GM20431 (cell line): ENCODE measurements around the gene ACAT2.
"Not testable (repeated sequence)": the region's sequence is repeated elsewhere in the genome, so short reads cannot be mapped to it uniquely, and the experiment has no call there.

Experiments used
- in situ Hi-C: fragments of 300-500 bp; cut with MseI, MboI; formaldehyde crosslinking; loops from one replicate; pipeline ENCODE4 v1.15.0; 2020; ENCODE audit warnings: low sequenced_read_pairs; ENCODE audit not compliant: unreplicated experiment

The ACAT2 gene

DNA sequence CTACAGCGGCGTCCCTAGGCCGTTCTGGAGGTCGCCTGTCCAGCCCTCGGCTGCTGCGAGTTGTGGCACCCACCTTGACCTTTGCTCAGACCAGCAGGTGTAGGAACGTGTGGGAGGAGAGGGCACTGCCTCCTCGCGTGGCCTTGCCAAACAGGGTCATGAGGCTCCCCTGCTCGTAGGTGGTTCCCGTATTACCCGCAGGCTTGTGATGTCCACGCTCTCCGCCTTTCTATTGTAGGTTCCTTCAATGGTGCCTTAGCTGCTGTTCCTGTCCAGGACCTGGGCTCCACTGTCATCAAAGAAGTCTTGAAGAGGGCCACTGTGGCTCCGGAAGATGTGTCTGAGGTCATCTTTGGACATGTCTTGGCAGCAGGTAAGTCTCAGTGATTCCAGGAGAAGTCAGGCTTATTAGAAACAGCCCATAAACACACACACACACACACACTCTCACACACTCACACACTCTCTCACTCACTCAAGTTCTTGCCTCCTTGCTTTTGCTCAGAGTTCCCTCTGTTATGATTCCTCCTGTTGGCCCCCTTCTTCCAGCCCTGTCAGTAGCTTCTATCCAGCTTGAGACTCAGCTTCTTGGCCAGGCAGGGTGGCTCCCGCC is 942 bp downstream of the ACAT2 start:
- in situ Hi-C loops: no loop called here

DNA sequence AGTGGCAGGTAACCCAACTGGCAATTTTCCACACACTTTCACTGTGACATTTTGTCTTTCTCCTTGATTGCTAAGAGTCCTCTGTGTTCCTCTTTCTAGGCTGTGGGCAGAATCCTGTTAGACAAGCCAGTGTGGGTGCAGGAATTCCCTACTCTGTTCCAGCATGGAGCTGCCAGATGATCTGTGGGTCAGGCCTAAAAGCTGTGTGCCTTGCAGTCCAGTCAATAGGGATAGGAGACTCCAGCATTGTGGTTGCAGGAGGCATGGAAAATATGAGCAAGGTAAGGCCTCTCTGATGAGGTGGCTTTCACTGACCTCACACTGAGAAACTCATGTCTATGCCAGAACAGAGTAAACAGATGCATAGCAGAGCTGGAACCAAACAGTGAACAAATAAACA is 5.1 kb downstream of the ACAT2 start:
- in situ Hi-C loops: no loop called here

DNA sequence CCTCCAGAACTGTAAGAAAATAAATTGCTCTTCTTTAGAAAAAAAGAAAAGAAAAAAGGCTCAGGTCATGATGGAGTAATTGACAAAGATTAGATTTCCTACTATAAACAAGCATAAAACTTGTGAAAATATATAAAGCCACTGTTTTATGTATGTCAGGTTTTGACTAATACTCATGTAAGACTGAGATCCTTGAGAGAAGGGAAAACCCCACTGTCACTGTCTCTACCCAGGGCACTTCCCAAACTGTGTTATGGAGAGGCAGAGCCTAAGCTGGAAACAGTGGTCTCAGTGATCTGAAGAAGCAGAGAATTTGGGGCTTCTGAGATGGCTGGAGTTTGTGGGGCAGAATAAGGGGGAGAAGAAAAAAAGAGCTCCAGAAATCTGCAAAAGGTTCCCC is 7.6 kb downstream of the ACAT2 start:
- in situ Hi-C loops: no loop called here

DNA sequence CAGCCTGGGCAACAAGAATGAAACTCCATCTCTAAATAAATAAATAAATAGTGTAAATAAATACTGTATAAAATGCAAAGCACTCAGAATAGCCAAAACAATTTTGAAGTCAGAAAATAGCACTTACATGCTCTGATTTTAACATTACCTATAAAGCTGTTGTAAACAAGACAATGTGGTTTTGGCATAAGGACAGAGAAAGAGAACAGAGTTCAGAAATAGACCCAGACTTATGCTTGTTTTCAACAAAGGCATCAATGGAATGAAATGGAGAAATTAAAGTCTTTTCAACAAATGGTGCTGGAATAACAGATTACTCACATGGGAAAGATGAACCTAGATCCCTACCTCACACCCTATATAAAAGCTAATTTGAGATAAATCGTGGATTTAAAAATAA is 10.4 kb downstream of the ACAT2 start:
- in situ Hi-C loops: no loop called here

DNA sequence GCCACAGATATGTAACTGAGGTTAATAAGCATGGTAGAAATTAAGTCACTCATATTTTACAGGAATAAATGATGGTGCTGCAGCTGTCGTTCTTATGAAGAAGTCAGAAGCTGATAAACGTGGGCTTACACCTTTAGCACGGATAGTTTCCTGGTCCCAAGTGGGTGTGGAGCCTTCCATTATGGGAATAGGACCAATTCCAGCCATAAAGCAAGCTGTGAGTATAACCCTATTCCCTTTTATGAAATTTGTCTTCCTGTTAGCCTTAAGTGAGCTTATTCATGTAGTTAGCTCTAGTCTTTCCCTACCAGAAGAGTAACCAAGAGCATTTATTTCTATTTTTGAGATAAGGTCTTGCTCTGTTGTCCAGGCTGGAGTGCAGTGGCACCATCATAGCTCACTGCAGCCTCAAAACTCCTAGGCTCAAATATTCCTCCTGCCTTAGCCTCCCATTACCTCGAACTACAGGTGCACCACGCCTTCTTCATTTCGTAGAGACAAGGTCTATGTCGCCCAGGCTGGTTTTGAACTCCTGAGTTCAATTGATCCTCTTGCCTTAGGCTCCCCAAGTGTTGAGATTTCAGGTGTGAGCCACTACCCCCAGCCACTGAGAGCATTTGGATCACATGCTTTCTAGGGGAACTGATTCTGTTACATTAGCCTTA is 15.5 kb downstream of the ACAT2 start:
- in situ Hi-C loops: no loop called here

DNA sequence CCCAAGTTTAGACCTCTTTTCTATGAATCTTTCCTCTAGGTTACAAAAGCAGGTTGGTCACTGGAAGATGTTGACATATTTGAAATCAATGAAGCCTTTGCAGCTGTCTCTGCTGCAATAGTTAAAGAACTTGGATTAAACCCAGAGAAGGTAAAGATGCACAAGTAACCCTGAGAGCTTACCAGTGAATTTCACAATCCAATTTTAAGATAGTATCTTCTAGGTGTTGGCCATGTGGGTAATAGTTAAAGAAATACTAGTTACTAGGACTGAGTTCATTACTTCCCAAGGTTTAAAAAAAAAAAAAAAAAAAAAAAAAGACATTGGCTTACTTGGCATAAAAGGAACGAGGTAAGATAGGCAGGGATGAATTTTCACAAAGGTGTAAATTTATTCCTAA is 16.3 kb downstream of the ACAT2 start:
- in situ Hi-C loops: no loop called here

DNA sequence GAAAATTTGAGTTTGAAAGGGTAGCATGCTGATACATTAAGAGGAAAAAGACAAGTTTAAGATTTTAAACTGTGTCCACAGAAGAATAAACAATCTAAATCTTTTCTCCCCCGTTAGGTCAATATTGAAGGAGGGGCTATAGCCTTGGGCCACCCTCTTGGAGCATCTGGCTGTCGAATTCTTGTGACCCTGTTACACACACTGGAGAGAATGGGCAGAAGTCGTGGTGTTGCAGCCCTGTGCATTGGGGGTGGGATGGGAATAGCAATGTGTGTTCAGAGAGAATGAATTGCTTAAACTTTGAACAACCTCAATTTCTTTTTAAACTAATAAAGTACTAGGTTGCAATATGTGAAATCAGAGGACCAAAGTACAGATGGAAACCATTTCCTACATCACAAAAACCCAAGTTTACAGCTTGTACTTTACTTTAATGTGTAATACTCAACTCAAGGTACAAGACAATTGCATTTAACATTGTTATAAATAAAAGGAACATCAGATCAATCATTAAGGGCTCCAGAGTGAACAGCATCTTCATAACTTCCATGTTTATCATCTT is 16.8 kb downstream of the ACAT2 start:
- in situ Hi-C loops: no loop called here

DNA sequence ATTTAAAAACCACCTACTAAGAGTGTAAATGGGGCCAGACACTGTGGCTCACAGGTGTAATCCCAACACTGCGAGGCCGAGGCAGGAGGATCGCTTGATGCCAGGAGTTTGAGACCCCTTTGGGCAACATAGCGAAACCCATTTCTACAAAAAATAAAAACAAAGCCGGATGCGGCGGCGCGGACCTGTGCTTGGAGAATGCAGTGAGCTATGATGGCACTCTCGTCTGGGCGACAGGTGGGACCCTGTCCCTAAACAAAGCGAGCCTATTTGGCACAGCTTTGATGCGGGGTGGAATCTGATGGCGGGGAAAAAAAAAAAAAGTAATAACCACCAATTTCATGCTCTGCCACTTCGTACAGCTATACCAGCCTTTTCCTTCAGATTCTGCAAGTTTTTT is 26.4 kb downstream of the ACAT2 start:
- in situ Hi-C loops: no loop called here

DNA sequence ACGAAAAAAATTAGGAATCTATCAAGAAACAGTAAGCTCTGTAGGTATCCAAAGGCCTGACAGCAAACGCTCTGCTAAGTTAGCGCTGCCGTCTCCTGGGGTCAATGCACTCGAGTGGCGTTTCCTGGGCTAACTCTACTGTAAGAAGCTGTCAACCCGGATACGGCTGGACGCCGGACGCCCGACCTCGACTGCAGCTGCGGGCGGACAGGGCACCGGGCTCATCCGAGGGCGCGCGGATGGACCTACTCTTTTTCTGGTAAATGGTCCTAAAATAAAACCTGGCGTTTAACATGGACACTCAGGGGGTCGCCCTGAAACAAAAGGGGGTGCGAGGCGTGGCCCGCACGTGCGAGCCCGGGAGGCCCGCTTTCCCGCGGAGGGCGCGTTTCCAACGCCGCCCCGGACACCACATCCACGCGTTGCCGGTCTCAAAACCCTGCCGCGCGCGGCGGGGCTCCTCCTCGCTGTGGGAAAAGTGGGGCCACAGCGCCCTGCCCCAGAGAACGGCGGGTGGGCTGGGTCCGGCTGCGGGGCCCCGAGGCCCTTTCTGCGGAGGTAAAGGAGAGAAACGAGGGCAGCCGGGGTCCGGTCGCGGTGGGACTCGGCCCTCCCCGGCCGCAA is 27.0 kb downstream of the ACAT2 start:
- in situ Hi-C loops: no loop called here

DNA sequence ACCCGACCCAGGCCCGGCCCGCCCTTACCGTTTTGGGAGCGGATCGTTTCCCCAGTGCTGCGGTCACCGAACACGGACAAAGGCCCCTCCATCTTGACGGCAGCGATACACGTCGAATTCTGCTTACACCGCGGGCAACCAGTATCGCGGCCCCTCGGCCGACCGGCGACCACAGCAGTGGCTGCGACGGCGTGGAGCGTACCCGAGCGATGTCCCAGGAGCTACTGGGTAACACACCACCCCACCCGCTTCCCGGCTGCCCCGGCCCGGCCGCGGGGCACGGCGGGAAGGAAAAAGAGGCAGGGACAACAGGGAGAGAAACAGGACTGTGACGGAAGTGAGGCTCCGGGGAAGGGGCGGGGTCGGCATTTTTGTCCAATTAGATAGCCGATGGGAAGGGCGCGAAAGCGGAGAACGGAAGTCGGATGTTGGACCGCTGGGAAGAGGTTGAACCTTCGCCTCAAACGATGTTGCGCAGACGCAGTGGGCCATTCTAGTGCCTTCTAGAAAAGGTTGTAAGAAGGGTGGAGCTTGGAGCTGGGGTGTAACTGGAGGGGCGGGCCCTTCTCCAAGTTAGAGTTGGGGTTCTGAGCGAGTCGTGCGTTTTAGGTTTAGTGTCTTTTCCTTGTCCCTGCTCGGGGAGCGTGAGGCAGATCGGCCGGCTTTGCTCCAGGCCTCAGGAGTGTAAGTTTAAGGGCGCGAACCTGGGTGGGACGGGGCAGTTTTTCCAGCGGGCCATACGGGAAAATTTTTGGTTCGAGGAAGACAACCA is 27.7 kb downstream of the ACAT2 start, which contains the start of gene TCP1:
Gene TCP1 (minus strand): TSS at position 226 of the 772 bp plus-strand sequence. CDS start 134 bp downstream, at position 92.
- in situ Hi-C loops: no loop called here

DNA sequence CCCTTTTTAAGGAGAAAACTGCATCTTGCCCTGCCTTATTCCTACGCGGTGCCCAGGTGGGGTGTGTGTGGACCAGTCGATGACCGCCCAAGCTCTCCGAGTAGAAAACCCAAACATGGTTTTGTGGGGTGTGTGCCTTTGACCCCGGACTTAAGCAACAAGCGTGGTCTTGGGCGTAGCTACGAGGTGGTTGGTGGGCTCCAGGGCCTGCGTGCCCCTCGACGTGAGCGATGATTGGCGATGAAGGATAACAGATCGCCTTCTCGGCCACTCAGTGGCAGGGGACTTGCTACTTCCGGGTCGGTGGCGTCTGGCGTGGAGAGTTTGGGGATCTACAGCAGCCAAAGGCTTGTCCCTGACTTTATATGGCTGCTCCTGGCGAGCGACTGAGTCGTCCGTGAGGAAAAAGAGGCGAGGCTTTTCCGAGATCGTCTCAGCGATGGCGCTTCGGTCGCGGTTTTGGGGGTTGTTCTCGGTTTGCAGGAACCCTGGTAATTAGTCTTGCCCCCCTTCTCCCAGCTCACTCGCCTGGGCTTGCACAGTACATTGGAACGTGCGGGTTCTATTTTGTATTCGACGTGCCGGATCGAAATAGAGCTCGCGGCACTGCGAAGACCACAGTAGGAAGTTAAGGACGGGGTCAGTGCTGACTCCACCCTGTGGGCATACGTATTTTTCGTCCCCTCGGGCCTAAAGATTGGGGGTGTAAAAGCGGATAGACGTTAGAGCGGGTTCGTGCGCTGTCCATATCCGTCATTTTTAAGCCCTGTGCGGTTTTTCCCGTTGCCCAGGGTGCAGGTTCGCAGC is 28.5 kb downstream of the ACAT2 start, which contains the start of gene MRPL18:
Gene MRPL18 (plus strand): TSS at position 319 of the 807 bp plus-strand sequence. CDS start 121 bp downstream, at position 440.
- in situ Hi-C loops: no loop called here

DNA sequence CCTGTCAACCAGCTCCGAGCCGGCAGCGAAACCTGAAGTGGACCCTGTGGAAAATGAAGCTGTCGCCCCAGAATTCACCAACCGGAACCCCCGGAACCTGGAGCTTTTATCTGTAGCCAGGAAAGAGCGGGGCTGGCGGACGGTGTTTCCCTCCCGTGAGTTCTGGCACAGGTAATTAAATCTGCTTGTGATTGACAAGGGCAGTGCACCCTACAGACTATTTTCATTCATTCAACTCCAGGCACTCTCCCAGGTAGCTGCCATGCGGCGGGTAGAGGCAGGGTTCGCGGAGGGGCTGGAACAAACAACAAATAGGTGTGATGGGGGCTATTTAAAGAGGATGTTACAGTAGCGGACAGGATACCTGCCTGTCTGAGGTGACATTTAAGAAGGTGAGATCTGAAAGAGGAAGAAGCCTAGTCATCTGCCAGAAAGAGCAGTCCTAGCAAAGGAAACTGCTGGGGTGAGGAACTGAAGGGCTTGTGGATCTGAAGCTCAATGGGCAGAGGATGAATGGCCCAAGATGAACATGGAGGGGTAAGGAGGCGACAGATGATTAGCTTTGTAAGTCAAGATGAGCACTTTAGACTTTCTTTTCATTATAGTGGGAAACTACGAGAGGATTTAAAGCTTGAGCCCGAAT is 29.2 kb downstream of the ACAT2 start:
- in situ Hi-C loops: no loop called here

DNA sequence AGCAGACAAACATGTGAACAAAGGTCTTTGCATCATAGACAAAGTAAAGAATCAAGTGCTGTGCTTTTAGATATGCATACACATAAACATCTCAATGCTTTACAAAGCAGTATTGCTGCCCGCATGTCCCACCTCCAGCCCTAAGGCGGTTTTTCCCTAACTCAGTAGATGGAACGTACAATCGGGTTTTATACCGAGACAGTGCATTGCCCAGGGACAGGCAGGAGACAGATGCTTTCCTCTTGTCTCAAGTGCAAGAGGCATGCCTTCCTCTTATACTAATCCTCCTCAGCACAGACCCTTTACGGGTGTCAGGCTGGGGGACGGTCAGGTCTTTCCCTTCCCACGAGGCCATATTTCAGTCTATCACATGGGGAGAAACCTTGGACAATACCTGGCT is 33.1 kb downstream of the ACAT2 start:
- in situ Hi-C loops: not testable (repeated sequence)

DNA sequence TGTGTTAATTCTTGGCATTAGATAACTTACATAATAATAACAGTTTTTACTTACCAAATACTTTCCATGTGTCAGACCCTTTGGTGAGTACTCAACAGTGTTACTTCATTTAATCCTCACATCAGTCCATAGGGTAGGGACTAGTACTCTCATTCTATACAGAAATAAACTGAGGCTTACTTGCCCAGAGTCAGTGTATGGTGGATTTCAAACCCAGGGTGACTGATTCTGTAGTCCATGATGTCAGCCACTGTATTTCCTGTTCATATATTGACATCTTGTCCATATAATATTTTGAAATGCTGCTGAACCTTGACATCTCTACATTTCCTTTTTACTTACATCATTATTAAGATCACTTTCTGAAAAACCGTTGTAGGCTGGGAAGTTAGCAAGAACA is 35.7 kb downstream of the ACAT2 start:
- in situ Hi-C loops: no loop called here

DNA sequence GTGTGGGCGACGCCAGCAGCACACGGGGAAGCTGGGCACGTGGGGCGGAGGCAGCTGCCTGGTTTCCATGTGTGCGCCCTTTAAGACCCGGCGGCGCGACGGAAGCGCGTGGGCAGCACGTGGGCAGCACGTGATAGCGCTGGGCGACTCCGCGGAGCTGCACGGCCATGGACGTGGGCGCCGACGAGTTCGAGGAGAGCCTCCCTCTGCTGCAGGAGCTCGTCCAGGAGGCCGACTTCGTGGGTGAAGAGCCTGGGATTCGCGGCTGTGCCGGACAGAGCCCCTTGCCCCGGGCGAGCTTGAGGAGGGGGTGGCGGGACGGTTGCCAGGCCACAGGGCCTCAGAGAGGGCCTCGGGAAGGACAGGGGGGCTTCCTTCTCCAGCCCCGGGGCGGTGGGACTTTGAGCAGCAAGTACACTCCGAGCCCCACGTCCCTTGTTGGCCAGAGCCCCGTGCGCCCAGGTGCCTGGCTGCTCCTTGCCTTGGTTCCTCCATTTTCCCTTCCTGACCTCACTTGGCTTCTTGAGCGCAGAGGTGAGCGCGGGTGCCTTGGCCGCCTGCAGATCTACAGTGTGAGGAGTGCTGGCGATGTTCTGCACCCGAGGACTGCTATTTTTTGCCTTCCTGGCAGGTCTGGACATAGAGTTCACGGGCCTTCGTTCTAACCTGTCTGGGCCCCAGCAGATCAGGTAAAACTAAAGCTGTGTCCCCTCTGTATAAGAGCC is 38.5 kb downstream of the ACAT2 start, which contains the start of gene PNLDC1:
Gene PNLDC1 (plus strand): TSS at position 136 of the 725 bp plus-strand sequence. CDS start 32 bp downstream, at position 168.
- in situ Hi-C loops: no loop called here

DNA sequence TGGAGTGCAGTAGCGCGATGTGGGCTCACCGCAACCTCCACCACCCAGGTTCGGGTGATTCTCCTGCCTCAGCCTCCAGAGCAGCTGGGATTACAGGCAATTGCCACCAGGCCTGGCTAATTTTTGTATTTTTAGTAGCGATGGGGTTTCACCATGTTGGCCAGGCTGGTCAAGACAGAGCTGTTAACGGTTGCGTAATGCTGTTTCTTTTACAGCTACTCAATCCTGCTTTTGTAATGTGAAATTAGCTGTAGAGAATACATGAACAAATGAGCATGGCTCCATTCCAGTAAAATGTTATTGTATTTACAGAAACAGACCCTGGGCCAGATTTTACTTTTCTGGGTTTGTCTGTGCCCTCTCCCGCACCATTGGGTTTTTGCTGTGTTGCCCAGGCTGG is 40.1 kb downstream of the ACAT2 start:
- in situ Hi-C loops: no loop called here

DNA sequence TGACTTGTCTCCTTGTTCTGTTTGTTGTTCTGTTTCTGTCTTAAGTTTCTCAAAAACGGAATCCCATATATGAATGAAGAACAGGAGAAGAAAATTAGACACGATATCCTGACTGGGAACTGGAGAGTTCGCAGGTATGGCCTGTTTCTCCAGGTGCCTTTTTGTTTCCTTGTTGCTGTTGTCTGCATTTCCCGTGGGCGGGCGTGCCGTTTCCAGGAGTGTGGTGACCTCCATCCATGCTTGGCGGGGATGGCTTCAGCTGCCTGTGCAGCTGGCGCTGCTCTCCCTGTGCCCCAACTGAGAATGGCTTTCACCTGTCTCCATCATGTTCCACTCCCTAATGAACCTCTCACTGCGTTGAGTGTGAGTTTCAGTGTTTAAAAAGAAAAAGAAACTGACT is 42.7 kb downstream of the ACAT2 start:
- in situ Hi-C loops: no loop called here

DNA sequence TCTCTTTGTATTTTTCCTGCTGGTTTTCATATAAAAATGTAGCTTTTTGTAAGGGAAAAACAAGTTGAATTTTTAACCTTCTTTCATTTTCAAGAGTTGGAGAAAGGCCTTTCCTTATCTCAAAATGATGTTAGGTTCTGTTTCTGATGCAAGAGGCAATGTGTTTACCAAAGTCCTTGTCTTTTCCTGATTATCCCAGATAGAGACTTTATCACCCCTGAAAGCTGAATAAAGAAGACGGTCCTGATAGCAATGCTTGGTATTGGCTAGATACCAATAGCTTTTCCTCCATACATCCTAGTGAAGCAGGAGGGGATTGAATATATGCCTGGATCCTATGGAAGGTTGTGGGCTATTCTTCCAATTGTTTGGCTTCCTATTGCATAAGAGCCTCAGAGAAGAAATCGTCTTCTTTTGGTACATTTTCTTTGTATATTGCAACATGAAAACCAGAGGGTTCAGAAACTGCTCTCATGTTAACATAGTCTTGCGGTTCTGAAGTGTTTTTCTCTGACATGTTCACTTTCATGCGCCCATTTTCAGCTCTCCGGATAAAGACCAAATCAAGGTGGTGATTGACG is 43.7 kb downstream of the ACAT2 start:
- in situ Hi-C loops: no loop called here
